ENCODE data around the gene EIF4H.

DNA sequence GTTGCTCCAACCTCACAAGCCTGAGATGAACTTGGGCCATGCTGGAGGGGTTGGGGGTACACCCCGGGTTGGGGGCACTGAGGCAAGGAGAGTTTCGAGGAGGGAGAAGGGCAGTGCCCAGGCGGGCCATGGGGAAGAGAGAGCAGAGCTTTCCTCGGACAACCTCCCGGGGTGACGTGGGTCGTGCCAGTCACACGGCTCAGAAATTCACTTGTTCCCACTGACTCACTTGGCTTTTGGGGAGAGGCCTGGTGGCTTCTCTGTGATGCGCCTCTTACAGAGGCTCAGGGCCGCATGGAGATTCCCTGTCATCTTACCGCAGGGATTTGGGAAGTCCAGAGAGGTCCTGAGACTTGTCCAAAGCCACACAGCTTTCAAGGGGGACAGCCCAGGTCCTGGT lies 38.5 kb downstream of the EIF4H start:
- no peak for TF ChIP-seq SMC3 (IDR thresholded peaks at IDR 0.05)
- TF ChIP-seq, protein P1, sequence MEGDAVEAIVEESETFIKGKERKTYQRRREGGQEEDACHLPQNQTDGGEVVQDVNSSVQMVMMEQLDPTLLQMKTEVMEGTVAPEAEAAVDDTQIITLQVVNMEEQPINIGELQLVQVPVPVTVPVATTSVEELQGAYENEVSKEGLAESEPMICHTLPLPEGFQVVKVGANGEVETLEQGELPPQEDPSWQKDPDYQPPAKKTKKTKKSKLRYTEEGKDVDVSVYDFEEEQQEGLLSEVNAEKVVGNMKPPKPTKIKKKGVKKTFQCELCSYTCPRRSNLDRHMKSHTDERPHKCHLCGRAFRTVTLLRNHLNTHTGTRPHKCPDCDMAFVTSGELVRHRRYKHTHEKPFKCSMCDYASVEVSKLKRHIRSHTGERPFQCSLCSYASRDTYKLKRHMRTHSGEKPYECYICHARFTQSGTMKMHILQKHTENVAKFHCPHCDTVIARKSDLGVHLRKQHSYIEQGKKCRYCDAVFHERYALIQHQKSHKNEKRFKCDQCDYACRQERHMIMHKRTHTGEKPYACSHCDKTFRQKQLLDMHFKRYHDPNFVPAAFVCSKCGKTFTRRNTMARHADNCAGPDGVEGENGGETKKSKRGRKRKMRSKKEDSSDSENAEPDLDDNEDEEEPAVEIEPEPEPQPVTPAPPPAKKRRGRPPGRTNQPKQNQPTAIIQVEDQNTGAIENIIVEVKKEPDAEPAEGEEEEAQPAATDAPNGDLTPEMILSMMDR (IDR thresholded peaks at IDR 0.05), result no peak
- no peak for TF ChIP-seq MYC (IDR thresholded peaks at IDR 0.05; ENCODE audit: borderline replicate concordance, low read length)
- no peak for TF ChIP-seq POLR2A (IDR thresholded peaks at IDR 0.05; ENCODE audit: low read length)
- TF ChIP-seq, protein P2, sequence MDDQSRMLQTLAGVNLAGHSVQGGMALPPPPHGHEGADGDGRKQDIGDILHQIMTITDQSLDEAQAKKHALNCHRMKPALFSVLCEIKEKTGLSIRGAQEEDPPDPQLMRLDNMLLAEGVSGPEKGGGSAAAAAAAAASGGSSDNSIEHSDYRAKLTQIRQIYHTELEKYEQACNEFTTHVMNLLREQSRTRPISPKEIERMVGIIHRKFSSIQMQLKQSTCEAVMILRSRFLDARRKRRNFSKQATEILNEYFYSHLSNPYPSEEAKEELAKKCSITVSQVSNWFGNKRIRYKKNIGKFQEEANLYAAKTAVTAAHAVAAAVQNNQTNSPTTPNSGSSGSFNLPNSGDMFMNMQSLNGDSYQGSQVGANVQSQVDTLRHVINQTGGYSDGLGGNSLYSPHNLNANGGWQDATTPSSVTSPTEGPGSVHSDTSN (IDR thresholded peaks at IDR 0.05), result no peak
- TF ChIP-seq CEBPB (IDR thresholded peaks at IDR 0.05), result no peak
- TF ChIP-seq, protein P3, sequence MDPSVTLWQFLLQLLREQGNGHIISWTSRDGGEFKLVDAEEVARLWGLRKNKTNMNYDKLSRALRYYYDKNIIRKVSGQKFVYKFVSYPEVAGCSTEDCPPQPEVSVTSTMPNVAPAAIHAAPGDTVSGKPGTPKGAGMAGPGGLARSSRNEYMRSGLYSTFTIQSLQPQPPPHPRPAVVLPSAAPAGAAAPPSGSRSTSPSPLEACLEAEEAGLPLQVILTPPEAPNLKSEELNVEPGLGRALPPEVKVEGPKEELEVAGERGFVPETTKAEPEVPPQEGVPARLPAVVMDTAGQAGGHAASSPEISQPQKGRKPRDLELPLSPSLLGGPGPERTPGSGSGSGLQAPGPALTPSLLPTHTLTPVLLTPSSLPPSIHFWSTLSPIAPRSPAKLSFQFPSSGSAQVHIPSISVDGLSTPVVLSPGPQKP (IDR thresholded peaks at IDR 0.05; ENCODE audit: low read depth, low read length), result no peak
- TF ChIP-seq, protein P4, sequence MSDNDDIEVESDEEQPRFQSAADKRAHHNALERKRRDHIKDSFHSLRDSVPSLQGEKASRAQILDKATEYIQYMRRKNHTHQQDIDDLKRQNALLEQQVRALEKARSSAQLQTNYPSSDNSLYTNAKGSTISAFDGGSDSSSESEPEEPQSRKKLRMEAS (IDR thresholded peaks at IDR 0.05), result no peak
- no peak for TF ChIP-seq E2F6 (IDR thresholded peaks at IDR 0.05; ENCODE audit: borderline replicate concordance, low read depth)
- TF ChIP-seq, protein P5, sequence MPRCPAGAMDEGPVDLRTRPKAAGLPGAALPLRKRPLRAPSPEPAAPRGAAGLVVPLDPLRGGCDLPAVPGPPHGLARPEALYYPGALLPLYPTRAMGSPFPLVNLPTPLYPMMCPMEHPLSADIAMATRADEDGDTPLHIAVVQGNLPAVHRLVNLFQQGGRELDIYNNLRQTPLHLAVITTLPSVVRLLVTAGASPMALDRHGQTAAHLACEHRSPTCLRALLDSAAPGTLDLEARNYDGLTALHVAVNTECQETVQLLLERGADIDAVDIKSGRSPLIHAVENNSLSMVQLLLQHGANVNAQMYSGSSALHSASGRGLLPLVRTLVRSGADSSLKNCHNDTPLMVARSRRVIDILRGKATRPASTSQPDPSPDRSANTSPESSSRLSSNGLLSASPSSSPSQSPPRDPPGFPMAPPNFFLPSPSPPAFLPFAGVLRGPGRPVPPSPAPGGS (IDR thresholded peaks at IDR 0.05), result no peak
- no peak for TF ChIP-seq RNF2 (IDR thresholded peaks at IDR 0.05; ENCODE audit: borderline replicate concordance, low read depth)
- no peak for TF ChIP-seq EHMT2 (IDR thresholded peaks at IDR 0.05; ENCODE audit: low read depth)
